GM21737 (cell line): ENCODE measurements around the gene C1QL4.

ENCODE experiments used
- ATAC-seq: cut with Tn5 transposase; IDR thresholded peaks from one replicate; pipeline ENCODE4 v1.9.1; 2021; ENCODE audit warnings: mild to moderate bottlenecking, moderate library complexity; ENCODE audit not compliant: unreplicated experiment

Gene C1QL4

DNA sequence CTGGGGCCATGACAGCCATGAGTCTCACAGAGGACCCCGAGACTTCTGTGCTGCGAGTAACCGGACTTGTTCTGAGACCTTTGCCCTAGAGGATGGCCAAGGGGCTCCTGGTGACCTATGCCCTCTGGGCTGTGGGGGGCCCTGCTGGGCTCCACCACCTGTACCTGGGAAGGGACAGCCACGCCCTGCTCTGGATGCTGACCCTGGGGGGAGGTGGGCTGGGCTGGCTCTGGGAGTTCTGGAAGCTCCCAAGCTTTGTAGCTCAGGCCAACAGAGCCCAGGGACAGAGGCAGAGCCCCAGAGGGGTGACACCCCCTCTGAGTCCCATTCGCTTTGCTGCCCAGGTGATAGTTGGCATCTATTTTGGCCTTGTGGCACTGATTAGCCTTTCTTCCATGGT is 11.8 kb upstream of the C1QL4 start:
- no peak for ATAC-seq

DNA sequence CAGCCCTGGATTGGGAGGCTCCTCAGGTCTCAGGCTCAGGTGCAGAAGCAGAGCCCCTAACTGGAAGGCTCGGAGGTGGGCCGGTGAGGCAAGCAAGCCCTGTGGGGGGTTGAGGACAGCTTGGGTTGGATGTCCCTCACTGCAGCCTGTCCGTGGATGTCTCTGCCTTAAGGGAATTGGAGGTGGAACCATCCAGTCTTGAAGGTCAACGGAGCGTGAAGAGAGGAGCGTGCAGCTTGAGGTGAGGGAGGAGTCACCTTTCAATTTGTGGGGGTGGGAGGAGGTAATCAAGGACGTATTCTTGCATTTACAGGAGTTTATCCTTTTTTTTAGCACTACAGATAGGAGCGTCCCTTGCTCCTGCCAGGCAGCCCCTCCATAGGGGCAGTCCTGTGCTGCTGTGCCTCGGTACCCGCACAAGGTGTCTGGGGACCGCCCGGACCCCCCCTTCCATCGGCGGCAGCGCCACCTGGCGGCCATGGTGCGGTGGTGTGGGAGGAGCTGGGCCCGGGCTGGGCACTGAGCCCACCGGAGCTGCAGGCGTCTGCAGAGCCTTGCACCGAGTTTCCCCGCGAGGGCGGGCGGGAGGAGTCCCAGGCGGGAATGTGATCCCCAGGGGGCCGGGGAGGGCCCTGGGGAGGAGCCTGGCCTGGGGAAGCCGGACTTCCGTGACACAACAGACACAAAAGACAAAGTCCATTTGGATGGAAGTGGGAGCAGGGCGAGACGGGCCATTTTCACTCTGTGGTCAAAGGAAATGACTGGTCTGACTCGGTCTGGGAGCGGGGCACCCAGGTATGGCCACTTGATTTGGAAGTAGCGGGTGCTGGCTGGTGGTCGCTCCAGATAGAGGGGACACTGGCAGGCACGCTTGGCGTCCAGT is 10.6 kb upstream of the C1QL4 start:
- no peak for ATAC-seq

DNA sequence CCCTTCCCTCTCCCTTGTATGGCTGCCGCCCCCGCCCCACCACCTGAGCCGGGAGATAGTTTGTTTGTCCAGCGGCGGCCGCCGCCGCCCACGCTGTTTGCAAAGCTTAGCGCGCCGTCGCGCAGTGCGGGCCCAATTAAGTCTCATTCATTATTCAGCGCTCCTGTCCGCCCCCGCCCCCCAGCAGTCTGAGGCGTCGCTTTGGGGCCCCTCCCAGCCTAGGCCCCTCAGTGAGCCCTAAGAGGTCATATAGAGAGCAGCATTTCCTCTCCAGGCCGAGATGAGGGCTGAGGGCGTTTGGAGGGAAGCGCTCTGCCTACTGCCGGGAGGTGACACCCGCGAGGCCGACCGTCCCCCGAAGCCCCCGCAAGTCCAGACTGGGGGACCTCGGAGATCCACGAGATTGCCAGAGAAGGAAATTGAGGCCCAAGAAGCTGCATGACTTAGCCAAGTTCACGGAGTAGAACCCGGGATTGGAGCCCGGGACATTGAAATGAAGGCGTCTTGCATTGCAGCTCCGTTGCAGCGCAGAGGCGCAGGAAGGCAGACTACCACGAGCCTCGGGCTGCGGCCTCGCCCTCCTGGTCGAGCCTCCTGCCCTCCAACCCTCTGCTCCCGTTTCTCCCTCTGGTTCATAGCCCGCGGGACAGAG is 9.8 kb upstream of the C1QL4 start, which contains the start of gene DNAJC22:
DNAJC22 (plus strand) TSS at position 230 of the 652 bp plus-strand sequence. CDS start 1,985 bp downstream, outside the sequence.
- ATAC-seq: no peak

DNA sequence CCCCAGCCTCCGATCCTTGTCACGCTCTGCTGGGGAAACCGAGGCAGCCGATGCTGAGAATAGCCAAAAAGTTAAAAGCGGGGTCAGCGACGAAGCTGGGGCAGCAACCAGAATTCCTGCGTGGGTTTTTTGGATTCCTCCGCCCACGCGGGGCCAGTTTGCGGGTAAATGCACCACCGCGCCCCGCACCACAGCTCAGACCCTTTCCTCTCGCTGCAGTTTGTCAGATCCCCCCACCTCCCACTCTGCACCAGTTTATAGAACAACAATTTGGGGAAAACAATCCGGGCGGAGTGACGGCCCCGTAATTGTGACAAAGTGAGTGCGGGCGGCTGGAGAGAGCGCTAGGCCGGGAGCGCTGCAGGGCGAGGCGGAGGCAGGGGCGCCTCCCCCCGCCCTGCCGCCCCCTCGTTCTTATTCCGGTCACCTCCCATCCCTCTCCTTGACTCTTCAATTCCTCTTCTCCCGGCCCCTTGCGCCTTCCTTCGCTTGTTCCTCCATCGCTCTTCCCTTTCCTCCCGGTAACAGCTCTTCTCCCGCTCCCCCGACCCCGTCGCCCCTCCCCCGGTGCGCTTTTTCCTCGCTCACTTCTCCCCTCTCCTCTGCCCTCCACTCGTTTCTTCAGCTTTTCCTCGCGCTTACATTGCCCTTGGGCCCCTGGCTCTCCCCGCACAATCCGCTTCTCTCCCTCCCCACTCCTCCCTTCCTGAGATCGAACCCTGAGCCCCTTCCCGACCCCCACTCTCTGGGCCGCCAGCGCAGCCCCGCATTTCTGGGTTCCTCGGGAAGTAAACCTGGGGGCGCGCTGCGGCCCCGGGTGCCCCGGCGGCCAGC is 9.1 kb upstream of the C1QL4 start:
- no peak for ATAC-seq

DNA sequence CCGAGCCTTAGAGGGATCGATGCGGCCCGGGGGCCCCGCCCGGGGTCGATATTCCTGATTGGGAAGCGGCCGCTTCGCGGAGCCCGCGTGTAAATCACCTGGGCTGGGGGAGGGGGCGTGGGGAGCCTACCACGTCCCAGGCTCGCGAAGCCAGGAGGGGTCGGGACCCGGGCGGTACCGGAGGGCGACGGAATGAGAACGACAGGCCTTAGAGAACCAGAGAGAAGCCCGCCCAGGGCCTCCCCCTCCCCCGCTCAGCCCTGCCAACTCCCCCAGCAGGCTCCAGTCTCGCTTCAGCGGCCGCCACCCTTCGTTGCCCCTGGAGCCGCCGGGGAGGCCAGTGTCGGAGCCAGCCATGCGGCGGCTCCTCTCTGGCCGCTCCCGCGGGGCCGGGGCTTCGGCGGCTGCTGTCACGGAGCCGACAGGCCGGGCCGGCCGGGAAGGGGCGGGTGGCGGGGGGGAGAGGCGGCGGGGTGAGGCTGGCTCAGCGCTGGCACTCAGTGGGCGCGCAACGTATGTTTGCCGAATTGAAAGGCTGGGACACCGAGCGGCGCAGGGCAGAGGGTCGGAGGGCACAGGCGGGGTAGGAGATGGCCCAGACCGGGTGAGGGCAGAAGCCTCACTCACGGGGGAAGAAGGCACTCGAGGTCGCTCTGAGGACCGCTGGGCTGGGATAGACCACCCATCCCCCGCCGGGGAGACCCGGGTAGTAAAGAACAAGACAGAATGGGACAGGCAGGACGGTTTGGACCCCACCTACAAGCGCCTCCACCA is 8.2 kb upstream of the C1QL4 start:
- ATAC-seq: no peak

DNA sequence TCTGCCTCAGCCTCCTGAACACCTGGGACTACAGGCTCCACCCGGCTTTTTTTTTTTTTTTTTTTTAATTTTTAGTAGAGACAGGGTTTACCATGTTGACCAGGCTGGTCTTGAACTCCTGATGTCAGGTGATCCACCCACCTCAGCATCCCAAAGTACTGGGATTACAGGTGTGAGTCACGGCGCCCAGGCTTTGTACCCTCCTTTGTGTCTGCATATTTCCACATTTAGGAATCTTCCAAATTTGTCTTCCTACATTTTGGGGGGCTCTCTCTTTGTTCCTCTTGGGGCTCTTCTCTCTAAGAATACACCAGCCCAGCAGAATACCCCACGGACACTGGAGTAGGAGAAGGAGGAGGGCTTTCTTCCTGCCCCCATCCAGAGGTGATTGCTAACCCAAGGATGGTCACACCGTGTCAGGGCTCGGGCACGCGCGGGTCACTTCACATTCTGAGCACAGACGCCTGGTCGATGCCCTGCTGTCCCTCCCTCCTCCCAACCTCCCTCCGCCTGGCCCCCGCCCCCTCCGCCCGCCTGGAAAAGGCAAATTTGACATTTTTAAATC is 7.6 kb upstream of the C1QL4 start:
- ATAC-seq: no peak

DNA sequence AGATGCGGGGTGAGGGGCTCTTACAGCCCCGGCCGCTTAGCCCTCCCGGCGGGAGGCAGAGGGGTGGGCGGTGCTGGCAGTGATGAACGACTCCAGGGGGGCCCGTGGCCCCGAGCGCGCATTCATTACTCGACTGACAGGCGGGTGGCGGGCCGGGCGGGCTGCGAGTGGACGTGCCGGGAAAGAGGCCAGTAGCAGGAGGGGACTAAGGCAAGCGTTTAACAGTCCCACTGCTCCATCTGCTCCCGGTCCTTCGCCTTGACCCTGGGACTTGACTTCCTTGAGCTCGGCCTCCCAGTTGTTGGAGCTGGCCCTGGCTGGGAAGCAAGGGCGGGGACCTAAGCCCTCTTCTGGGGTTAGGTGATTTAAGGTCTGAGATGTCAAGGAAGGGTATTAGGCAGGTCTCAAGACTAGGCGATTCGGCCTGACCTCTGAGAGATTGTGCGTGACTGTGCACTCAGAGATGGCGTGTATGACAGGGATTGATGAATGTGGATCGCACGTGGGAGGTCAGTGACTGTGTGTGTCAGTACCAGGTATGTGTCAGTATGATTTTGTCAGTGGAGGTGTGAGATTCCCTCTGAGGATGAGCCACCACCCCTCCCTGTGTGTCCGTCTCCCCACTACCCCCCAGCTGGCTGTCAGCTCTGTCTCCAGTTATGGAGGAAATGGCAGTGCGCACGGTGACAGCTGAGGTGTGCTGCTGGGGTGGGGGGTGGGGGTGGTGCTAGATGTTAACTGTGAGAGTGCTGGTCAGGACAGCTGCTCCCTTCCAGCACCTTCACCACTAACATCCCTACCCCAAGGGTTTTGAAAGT is 6.1 kb upstream of the C1QL4 start:
- ATAC-seq: no peak

DNA sequence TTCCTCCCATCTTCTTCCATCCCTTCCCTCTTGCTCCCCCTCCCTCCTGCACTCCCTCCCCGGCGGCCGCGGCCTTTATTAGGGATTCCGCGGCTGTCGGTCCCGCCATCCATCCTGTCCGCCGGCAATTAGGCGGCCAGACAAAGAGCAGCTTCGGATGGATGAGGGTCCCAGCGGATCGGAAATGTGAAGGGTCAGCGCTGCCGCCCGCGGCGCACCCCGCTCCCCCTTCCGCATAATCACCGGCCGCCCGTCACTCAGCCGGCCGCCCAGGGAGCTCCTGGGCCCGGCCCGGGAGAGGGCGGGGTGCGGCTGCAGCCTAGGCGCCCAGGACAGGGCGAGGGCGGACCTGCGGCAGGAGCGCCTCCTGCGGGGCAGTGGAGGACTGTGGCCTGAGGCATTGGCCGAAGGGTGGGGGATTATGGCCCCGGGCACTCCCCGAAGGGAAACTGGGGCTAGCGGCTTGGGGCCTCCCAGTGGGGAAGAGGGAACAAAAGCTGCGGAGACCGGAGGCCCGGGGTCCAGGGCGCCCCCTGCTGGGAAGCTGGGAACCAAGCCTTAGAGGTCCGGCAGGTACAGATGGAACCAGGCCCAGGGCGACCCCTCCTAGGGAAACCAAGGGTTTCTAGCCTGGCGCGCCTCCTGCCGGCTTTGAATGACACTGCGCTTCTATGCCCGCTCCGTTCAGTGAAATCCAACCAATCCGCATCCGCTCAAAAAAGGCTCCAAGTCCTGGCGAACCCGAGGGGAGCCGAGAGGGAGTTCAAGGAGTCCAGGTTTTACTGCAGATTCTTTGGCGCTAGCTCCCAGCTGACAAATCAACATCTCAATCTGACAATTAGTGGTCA is 5.3 kb upstream of the C1QL4 start:
- ATAC-seq: no peak

DNA sequence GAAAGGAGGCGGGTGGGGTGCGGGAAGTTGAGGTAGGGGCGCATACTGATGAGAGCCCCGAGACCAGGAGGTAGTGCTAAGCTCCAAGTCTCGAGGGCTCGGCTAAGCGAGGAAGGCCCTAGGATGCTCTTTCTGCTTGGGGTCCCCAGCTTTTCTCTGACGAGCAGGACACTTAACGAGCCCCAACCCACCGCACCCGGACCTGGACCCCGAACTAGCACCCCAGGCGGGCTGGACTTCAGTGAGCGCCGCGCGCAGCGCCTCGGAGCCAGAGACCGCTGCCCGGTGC is 4.7 kb upstream of the C1QL4 start:
- no peak for ATAC-seq

DNA sequence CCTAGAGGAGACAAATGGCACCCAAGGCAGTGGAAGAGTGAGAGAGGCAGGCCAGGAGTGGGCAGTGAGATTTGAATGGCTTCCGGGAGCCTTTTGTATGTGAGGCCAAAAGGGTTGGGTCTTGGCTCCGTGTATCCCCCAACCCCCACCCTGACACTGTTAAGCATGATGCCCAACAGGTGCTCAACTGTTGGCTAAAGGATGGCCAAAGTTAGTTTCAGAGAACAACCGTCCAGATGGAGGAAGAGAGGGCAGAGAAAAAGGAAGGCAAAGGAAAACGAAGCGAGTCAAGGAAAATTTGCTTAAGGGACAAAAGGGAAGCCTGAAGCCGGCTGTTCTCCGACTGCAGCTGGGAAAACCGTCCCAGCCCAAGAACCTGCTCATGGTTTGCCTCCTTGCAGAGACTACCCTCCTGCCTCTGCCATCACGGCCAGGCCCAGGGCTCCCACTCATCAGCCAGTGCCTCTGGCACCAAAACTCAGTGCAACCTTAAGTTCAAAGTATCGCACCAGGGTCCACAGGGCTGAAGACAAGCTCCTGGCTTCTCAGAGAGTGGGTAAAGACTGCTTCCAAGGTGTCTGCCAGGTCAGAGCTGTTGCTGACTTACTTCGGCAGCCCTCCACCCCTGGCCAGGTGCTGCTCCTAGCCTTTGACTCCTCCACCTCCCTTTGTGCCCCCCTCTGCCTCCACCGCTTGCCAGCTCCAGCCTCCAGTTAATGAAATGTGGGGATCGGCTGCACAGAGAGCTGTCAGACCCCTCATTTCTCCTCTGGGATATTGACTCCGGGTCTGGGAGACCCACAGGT is 4.2 kb upstream of the C1QL4 start:
- no peak for ATAC-seq

DNA sequence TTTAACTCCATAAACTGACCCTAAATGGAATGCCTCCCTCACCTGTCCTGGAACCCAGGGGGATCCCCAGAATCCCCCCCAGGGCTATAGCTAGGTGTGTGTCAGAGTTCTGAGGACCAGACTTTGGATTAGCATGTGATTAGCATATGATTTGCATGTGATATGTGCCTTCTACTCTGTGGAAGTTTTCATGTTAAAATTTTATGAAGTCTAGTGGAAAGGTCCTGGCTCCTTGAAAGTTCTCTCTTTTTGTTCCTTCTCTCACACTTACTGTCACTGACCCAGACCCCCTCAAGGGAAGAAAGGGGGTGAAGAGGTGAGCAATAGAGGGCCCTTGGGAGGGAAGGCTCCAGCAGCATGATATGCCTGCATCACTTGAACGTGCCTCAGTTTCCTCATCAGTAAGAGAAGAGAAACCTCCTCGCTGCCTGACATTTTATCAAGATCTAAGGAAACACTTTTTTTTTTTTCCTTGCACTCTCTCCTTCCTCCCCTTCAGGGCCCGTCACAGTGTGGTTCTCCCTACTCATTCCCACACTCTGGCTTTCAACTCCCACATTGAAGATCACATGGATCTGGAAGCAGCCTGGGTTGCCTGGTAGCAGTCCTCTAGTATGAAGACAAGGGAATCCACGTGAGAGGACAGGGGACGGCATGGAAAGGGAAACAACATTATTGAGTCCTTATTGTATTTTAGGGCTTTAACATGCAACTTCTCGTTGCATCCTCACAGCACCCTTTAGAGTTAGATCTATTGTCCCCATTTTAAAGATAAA is 3.3 kb upstream of the C1QL4 start:
- no peak for ATAC-seq

DNA sequence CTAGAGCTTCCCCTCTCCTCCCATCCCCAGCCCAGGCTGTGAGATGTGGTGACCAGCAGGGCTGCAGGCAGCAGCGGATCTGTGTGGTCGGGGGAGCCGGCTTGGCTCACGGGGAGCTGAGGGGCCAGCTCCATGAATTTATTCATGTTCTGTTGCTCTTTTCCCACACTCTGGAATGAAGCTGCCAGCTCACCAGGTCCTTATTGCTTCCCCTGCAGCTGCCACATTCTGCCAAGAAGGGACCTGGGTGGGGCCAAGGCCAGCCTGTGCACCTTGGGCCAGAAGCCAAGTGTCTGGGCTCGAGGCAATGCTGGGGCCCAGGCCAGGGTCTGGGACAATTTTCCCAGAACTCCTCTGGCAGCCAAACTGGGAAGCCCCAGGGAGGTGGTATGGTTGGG is 2.5 kb upstream of the C1QL4 start:
- no peak for ATAC-seq

DNA sequence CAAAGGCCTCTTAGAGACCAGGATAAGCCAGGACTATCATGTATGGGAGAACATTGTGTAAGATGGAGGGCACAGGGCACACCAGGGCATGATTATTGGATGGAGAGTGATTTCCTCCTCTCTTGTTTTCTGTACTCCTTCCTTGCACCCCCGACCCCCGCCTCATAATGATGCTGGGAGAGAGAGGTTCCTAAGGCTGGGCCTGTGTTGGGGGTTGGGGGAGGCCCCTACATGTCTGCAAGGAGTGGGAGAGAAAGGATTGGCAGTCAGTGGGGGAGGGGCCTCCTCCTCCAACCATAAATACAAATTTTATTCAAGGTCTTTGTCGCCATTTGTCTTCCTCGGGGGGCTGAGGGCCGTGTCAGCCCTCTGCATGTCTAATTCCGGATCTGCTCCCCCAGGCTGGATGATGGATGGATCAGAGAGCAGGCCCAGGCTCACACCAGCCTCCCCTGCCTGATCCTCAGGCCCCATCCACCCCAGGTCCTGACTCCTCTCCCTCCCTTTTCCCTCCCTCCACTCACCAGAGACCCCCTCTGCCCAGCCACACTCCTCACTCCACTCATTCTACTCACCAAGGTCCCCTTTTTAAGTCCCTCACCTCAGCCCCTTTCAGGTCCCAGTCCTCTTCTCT is 2.0 kb upstream of the C1QL4 start:
- ATAC-seq: no peak

DNA sequence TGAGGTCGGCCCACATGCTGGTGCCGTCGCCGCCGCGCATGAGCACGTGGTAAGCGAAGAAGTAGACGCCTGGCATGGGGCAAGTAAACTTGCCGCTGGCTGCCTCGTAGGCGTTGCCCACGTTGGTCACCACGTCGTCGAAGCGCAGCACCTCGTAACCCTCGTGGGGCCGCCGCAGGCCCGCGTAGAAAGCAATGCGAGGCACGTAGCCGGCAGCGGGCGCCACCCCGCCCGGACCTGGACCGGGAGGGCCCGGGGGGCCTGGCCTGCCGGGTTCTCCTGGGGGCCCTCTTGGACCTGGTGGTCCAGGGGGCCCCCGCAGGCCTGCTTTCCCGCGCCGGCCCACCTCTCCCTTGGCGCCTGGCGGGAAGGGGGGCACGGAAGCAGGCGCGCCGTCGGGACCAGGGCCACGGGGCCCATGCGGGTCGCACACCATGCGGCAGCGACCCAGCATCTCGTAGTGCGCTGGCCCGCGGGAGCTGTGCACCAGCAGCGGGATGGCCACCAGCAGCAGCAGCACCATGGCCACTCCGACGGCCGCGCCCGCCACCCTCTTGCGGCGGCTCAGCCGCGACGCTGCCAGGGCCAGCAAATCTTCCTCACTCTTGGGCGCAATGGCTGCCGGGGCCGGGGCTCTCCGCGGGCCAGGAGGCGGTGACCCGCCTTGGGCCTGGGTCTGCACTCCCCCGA is 888 bp downstream of the C1QL4 start:
- ATAC-seq: no peak

DNA sequence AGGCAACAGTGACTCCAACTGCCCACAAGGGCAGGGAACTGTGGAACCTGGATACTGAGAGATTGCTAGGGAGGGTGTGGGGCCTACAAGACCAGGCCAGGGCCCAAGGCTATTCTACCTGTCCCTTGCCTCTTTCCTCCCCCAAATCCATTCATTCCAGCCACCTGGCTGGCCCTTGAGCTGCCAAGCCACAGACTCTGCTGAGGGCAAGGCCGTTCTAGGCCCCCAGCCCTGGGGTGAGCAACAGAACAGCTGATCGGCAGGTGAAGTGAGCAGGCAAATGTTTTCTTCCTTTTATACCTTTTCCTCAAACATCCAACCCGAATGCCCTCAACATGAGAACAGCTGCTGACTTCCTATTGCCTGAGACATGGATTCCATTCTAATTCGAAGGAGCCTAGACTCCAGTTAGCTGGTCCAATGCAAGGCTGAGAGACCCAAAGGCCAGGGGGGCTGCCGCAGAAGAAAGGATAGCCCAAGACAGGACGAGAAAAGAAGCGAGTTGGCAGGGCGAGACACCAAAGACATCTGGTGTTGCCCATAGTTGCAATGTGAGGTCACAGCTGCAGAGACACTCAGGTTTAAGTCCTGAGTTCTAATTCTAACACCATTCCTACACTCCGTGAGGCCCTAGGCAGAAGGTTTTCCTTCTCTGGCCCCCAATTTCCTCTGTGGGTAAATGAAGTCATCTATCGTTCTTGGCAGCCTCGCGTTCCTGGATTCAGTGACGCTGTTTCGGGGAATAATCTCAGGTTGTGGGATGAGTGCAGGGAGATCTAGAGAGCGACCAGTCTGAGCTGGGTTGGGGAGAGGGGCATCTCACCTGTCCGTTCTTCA is 1.7 kb downstream of the C1QL4 start:
- ATAC-seq: no peak
